HCT116 (cell line): Measurements from ENCODE around the gene NAT9. TPM values are rescaled to one million over a fixed set of nuclear protein-coding genes. Genes with fewer than 3 reads are reported as not detected.

ENCODE experiments used
- ATAC-seq: fragments of 200-7000 bp; cut with Tn5 transposase; 2 replicates; pipeline ENCODE4 v1.9.1; 2020; ENCODE audit warnings: mild to moderate bottlenecking, moderate library complexity
- BruUV-seq: library from RNA; stranded (reverse); fragments of 400-500 nt; replicated peaks from 2 replicates; lab custom pipeline; 2021; lab: Mats Ljungman, UMichigan
- CTCF ChIA-PET: fragments of 300-600 bp; sonication (Branson Sonifier 250); formaldehyde crosslinking; loops from one replicate; lab custom pipeline; 2021; ENCODE audit warnings: antibody characterized with exemption; lab: Charles Lee
- POLR2A ChIA-PET: fragments of 300-600, 350-600 bp; sonication (Branson Sonifier 250); formaldehyde crosslinking; loops from one replicate; lab custom pipeline; 2021; ENCODE audit warnings: antibody characterized with exemption; lab: Charles Lee
- RAD21 ChIA-PET, 2 experiments: fragments of 300-600 bp; sonication (Branson Sonifier 250); formaldehyde crosslinking; loops; one replicate each; lab custom pipeline; 2023; ENCODE audit warnings: low total read pairs in 2 of 2; ENCODE audit not compliant: uncharacterized antibody in 2 of 2, unreplicated experiment in 2 of 2, low non-redundant PET in 1 of 2; lab: Charles Lee
- DNase-seq: peaks from one replicate; pipeline ENCODE4 v3.0.0-alpha.2; 2010; ENCODE audit warnings: low read depth, low spot score
- H2AFZ ChIP-seq: fragments of 200-600 bp; shearing (Covaris generic), sonication (generic); 2 replicates; pipeline ENCODE4 v1.6.1; 2017; ENCODE audit warnings: low read depth, mixed run types, mixed read lengths, antibody characterized with exemption, low read length; ENCODE audit not compliant: poor library complexity, severe bottlenecking
- H3K27ac ChIP-seq: 2 replicates; pipeline ENCODE4 v1.5.1; 2012; ENCODE audit warnings: low read depth, low read length
- H3K27me3 ChIP-seq: fragments of 200-600 bp; sonication (generic); 2 replicates; pipeline ENCODE4 v1.6.1; 2016; ENCODE audit warnings: mixed run types, low read length, mixed read lengths; ENCODE audit not compliant: insufficient read depth
- H3K36me3 ChIP-seq, 2 experiments: fragments of 200-500 bp in 1 of 2; fragments of 200-600 bp in 1 of 2; sonication (Bioruptor generic) in 1 of 2; sonication (generic) in 1 of 2; 2 replicates each; pipeline versions ENCODE4 v1.5.1 to v1.6.1; 2014 to 2016; ENCODE audit warnings: low read length in 2 of 2, inconsistent platforms in 1 of 2, mixed read lengths in 1 of 2, mixed run types in 1 of 2; ENCODE audit not compliant: insufficient read depth in 2 of 2, control insufficient read depth in 1 of 2
- H3K4me1 ChIP-seq, 2 experiments: fragments of 200-600 bp in 1 of 2; sonication (generic) in 1 of 2; 2 replicates each; pipeline versions ENCODE4 v1.5.1 to v1.6.1; 2012 to 2017; ENCODE audit warnings: low read length in 2 of 2, inconsistent platforms in 1 of 2, mild to moderate bottlenecking in 1 of 2, mixed read lengths in 1 of 2, mixed run types in 1 of 2, moderate library complexity in 1 of 2; ENCODE audit not compliant: insufficient read depth in 2 of 2, control insufficient read depth in 1 of 2
- H3K4me2 ChIP-seq: fragments of 200-600 bp; sonication (generic); 2 replicates; pipeline ENCODE4 v1.6.1; 2017; ENCODE audit warnings: mixed run types, low read length, mixed read lengths
- H3K4me3 ChIP-seq, 2 experiments: fragments of 200-600 bp in 1 of 2; sonication (generic) in 1 of 2; replicated peaks in 1 of 2; 2 replicates each; pipeline ENCODE4 v1.5.1; 2011 to 2016; ENCODE audit warnings: low read length in 2 of 2, control low read depth in 1 of 2, low read depth in 1 of 2, mild to moderate bottlenecking in 1 of 2, mixed read lengths in 1 of 2, mixed run types in 1 of 2
- H3K79me2 ChIP-seq: fragments of 200-600 bp; sonication (generic); 2 replicates; pipeline ENCODE4 v1.6.1; 2017; ENCODE audit warnings: mild to moderate bottlenecking, mixed run types, low read length, moderate library complexity, mixed read lengths; ENCODE audit not compliant: insufficient read depth
- H3K9ac ChIP-seq: fragments of 200-600 bp; sonication (generic); 2 replicates; pipeline ENCODE4 v1.6.1; 2016; ENCODE audit warnings: low read length, mixed read lengths
- H3K9me2 ChIP-seq: fragments of 200-600 bp; sonication (generic), shearing (Covaris generic); 2 replicates; pipeline ENCODE4 v1.6.1; 2017; ENCODE audit warnings: mixed run types, mild to moderate bottlenecking, moderate library complexity; ENCODE audit not compliant: insufficient read depth
- H3K9me3 ChIP-seq, 2 experiments: fragments of 200-500 bp in 1 of 2; fragments of 200-600 bp in 1 of 2; sonication (Bioruptor generic) in 1 of 2; sonication (generic) in 1 of 2; 2 replicates each; pipeline ENCODE4 v1.6.1; 2014 to 2017; ENCODE audit warnings: low read length in 2 of 2, mixed read lengths in 2 of 2, inconsistent platforms in 1 of 2, low read depth in 1 of 2, mild to moderate bottlenecking in 1 of 2, mixed run types in 1 of 2, moderate library complexity in 1 of 2; ENCODE audit not compliant: control insufficient read depth in 1 of 2, insufficient read depth in 1 of 2
- H4K20me1 ChIP-seq: fragments of 200-600 bp; sonication (generic), shearing (Covaris generic); 2 replicates; pipeline ENCODE4 v1.6.1; 2017; ENCODE audit warnings: mixed run types, mild to moderate bottlenecking, moderate library complexity; ENCODE audit not compliant: insufficient read depth
- EZH2phosphoT487 ChIP-seq: fragments of 200-600 bp; IDR thresholded peaks from 2 replicates; pipeline ENCODE4 v1.6.1; 2018; ENCODE audit warnings: antibody characterized with exemption, borderline replicate concordance
- FOSL1 ChIP-seq: IDR thresholded peaks from 2 replicates; pipeline ENCODE4 v1.6.1; 2012; ENCODE audit warnings: low read depth
- SIN3A ChIP-seq: IDR thresholded peaks from 2 replicates; pipeline ENCODE4 v1.6.1; 2012; ENCODE audit warnings: low read depth
- YY1 ChIP-seq: IDR thresholded peaks from 2 replicates; pipeline ENCODE4 v1.6.1; 2011; ENCODE audit warnings: low read length, low read depth, moderate library complexity, mild to moderate bottlenecking; ENCODE audit not compliant: insufficient replicate concordance; ENCODE audit errors: extremely low read depth
- ZNF274 ChIP-seq: fragments of 200-500 bp; sonication (Bioruptor generic); IDR thresholded peaks from 2 replicates; pipeline ENCODE4 v1.6.1; 2014; ENCODE audit warnings: mild to moderate bottlenecking, low read depth, low read length, inconsistent platforms
- intact Hi-C: fragments of 100-400 bp; cut with micrococcal nuclease; formaldehyde crosslinking; loops from 2 replicates; pipeline ENCODE4 v1.10.0; 2022
- total RNA-seq: library from RNA; stranded (reverse); gene quantifications from one replicate; pipeline ENCODE4 v1.2.1, GENCODE V29; 2021; ENCODE audit not compliant: unreplicated experiment
- TF ChIP-seq, protein P1 (sequence below): IDR thresholded peaks from 2 replicates; pipeline ENCODE4 v1.6.1; 2012
- TF ChIP-seq, protein P2 (sequence below), 3 experiments: fragments of 200-600 bp in 1 of 3; sonication (generic) in 1 of 3; IDR thresholded peaks in 2 of 3; conservative IDR thresholded peaks in 1 of 3; 2 replicates each; pipeline ENCODE4 v1.5.1; 2012 to 2017; ENCODE audit warnings: low read depth in 2 of 3, low read length in 2 of 3, antibody characterized with exemption in 1 of 3, borderline replicate concordance in 1 of 3, control low read depth in 1 of 3, mild to moderate bottlenecking in 1 of 3, mixed read lengths in 1 of 3, mixed run types in 1 of 3, moderate library complexity in 1 of 3; ENCODE audit not compliant: insufficient read depth in 1 of 3
- TF ChIP-seq, protein P3 (sequence below): IDR thresholded peaks from 2 replicates; pipeline ENCODE4 v1.6.1; 2011; ENCODE audit warnings: mild to moderate bottlenecking, low read length, moderate library complexity; ENCODE audit not compliant: insufficient replicate concordance; ENCODE audit errors: extremely low read depth

NAT9 gene
- total RNA-seq, 1 experiment from 2014 or later, result 88.7 TPM

GRCh38 chr17:74804683-74805082, 28.5 kb upstream of the NAT9 start:
- H3K9me3 ChIP-seq, result no peaks in the 10 kb centered on the region
- no peaks in the 10 kb centered on the region for H3K79me2 ChIP-seq
- intact Hi-C loops, result no loop called here
- TF ChIP-seq, protein P1, sequence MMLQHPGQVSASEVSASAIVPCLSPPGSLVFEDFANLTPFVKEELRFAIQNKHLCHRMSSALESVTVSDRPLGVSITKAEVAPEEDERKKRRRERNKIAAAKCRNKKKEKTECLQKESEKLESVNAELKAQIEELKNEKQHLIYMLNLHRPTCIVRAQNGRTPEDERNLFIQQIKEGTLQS, result no peak
- TF ChIP-seq, protein P2, sequence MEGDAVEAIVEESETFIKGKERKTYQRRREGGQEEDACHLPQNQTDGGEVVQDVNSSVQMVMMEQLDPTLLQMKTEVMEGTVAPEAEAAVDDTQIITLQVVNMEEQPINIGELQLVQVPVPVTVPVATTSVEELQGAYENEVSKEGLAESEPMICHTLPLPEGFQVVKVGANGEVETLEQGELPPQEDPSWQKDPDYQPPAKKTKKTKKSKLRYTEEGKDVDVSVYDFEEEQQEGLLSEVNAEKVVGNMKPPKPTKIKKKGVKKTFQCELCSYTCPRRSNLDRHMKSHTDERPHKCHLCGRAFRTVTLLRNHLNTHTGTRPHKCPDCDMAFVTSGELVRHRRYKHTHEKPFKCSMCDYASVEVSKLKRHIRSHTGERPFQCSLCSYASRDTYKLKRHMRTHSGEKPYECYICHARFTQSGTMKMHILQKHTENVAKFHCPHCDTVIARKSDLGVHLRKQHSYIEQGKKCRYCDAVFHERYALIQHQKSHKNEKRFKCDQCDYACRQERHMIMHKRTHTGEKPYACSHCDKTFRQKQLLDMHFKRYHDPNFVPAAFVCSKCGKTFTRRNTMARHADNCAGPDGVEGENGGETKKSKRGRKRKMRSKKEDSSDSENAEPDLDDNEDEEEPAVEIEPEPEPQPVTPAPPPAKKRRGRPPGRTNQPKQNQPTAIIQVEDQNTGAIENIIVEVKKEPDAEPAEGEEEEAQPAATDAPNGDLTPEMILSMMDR (IDR thresholded peaks at IDR 0.05 in 2 of 3, conservative IDR thresholded peaks at IDR 0.05 in 1 of 3; ENCODE audit: borderline replicate concordance in 1 of 3, insufficient read depth in 1 of 3, low read depth in 2 of 3, low read length in 2 of 3), result no peak
- no peak for TF ChIP-seq EZH2phosphoT487
- TF ChIP-seq SIN3A, result no peak
- TF ChIP-seq, protein P3, sequence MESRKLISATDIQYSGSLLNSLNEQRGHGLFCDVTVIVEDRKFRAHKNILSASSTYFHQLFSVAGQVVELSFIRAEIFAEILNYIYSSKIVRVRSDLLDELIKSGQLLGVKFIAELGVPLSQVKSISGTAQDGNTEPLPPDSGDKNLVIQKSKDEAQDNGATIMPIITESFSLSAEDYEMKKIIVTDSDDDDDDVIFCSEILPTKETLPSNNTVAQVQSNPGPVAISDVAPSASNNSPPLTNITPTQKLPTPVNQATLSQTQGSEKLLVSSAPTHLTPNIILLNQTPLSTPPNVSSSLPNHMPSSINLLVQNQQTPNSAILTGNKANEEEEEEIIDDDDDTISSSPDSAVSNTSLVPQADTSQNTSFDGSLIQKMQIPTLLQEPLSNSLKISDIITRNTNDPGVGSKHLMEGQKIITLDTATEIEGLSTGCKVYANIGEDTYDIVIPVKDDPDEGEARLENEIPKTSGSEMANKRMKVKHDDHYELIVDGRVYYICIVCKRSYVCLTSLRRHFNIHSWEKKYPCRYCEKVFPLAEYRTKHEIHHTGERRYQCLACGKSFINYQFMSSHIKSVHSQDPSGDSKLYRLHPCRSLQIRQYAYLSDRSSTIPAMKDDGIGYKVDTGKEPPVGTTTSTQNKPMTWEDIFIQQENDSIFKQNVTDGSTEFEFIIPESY, result no peak
- TF ChIP-seq YY1, result no peak
- no peak for TF ChIP-seq FOSL1
- no peak for TF ChIP-seq ZNF274
- DNase-seq (no peak), ATAC-seq (no peak)
- no peaks in the 10 kb centered on the region for H4K20me1 ChIP-seq
- no peak overlapping the region for H2AFZ ChIP-seq
- no peak overlapping the region for H3K4me3 ChIP-seq
- H3K9me2 ChIP-seq, result no peaks in the 10 kb centered on the region
- no peak overlapping the region for H3K9ac ChIP-seq
- H3K27me3 ChIP-seq, result no peaks in the 10 kb centered on the region
- ChIA-PET CTCF (interaction anchor here (1.6 kb wide), 1 partner anchor 12 kb away, joined by 3 read pairs; no protein-coding TSS in a partner anchor), POLR2A (no interaction called here), RAD21 (no interaction called here)
- no peak overlapping the region for H3K4me2 ChIP-seq
- H3K36me3 ChIP-seq, result 0 out of 4 replicates have a peak, but pooled peaks cover 0 to 7% of the 10 kb centered on the region in 2 experiments
- BruUV-seq, result no TSS peak
- H3K27ac ChIP-seq, result no peak overlapping the region
- peaks cover 0 to 7% of the 10 kb centered on the region in 2 experiments; a peak in 1 of 4 replicates for H3K4me1 ChIP-seq
